Cerebellar cortex (tissue), 1 donor: ENCODE measurements around the gene OSTC.
A peak's percentile ranks its signal among the peaks of the same experiment; 100 is the strongest.

Experiments used
- DNase-seq: peaks from one replicate; pipeline ENCODE4 v3.0.0-alpha.2; 2015; ENCODE audit warnings: low spot score

OSTC gene

GRCh38 chr4:108650212-108651013, at the start of gene OSTC:
Gene OSTC (plus strand): TSS chr4:108650599. CDS start chr4:108650656, 57 bp downstream.
- peak; percentile 98 for DNase-seq

- DNase-seq: no peak
These were observed 49.3 kb upstream of the OSTC start for GRCh38 chr4:108601106-108601505.

- DNase-seq: no peak
These were observed 48.9 kb upstream of the OSTC start for GRCh38 chr4:108601532-108601931.

GRCh38 chr4:108602163-108602562, 48.2 kb upstream of the OSTC start:
- DNase-seq: no peak

- no peak for DNase-seq
These were observed 43.2 kb upstream of the OSTC start for GRCh38 chr4:108607079-108607815.

GRCh38 chr4:108611365-108611764, 39.0 kb upstream of the OSTC start:
- DNase-seq: no peak

GRCh38 chr4:108612365-108612764, 38.0 kb upstream of the OSTC start:
- no peak for DNase-seq

GRCh38 chr4:108619372-108620100, 30.9 kb upstream of the OSTC start:
- no peak for DNase-seq

- peak; percentile 99 for DNase-seq
These were observed 30.1 kb upstream of the OSTC start, which contains the start of gene RPL34 for GRCh38 chr4:108620101-108620932. Gene RPL34 (plus strand): TSS chr4:108620576. CDS start chr4:108621960, 1,384 bp downstream.

- no peak for DNase-seq
These were observed 29.2 kb upstream of the OSTC start for GRCh38 chr4:108620933-108621905.

- no peak for DNase-seq
These were observed 28.4 kb upstream of the OSTC start for GRCh38 chr4:108622022-108622421.

GRCh38 chr4:108622828-108623227, 27.6 kb upstream of the OSTC start:
- DNase-seq: no peak

- no peak for DNase-seq
These were observed 25.9 kb upstream of the OSTC start for GRCh38 chr4:108624263-108625056.

GRCh38 chr4:108626056-108626455, 24.3 kb upstream of the OSTC start:
- no peak for DNase-seq

- DNase-seq: no peak
These were observed 22.0 kb upstream of the OSTC start for GRCh38 chr4:108628411-108628810.

GRCh38 chr4:108635070-108635655, 15.2 kb upstream of the OSTC start:
- no peak for DNase-seq

GRCh38 chr4:108636246-108636645, 14.2 kb upstream of the OSTC start:
- no peak for DNase-seq

GRCh38 chr4:108637856-108638255, 12.5 kb upstream of the OSTC start:
- no peak for DNase-seq

- no peak for DNase-seq
These were observed 6.2 kb upstream of the OSTC start for GRCh38 chr4:108644237-108644636.
